HG02610 (cell line): ENCODE results near the gene GRHL3.

Experiments used
- ATAC-seq: cut with Tn5 transposase; IDR thresholded peaks from one replicate; pipeline ENCODE4 v1.9.1; 2021; ENCODE audit warnings: mild to moderate bottlenecking, moderate library complexity; ENCODE audit not compliant: unreplicated experiment

Gene GRHL3

DNA sequence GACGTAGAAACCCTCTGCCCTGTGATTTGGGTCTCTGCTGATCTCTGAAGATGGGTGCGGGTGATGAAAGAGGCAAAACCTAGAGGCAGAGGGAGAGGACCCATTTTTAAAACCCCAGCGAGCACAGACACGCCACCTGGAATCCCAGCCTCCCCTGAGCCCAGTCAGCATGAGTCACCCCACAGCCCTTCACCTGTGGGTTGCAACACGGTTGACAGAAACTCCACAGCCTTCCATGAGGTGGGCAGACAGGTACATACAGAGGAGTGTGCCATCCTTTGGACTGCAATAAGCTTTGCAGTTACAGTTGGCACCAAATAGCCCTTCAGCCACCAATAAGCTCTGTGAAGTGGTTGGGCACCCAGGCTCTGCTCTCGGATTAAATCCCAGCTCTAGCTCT, 2.1 kb upstream of the GRHL3 start:
- ATAC-seq, result no peak

DNA sequence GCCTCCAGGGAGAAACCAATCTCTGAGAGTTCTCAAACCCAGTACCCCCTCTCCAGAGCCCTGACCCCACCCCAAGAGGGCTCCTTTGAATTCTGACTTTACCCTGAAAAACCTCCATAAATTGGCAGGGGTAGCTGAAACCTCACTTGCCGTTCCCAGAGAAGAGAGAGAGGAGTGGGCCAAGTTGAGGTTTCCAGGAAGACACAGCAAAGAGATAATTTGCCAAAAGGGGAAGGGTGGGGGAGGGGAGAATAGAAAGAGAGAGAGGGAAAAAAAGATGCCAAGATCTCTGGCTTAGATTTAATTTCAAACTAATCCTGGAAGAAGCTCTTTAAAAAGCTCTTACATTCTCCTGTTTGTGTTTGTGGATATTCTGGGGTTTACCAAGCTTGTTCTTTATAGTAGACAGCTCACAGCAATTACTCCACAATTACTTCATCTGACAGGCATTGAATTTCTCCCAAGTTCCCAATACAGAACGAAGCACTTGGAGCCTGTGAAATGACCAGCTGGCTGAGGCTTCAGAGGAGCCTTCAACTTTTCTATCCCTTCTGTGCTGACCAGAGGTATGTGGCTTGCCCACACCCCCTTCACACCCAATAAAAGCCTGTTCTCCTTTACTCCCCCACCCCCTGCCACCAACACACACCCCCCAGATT, 1.1 kb upstream of the GRHL3 start:
- ATAC-seq, result no peak

DNA sequence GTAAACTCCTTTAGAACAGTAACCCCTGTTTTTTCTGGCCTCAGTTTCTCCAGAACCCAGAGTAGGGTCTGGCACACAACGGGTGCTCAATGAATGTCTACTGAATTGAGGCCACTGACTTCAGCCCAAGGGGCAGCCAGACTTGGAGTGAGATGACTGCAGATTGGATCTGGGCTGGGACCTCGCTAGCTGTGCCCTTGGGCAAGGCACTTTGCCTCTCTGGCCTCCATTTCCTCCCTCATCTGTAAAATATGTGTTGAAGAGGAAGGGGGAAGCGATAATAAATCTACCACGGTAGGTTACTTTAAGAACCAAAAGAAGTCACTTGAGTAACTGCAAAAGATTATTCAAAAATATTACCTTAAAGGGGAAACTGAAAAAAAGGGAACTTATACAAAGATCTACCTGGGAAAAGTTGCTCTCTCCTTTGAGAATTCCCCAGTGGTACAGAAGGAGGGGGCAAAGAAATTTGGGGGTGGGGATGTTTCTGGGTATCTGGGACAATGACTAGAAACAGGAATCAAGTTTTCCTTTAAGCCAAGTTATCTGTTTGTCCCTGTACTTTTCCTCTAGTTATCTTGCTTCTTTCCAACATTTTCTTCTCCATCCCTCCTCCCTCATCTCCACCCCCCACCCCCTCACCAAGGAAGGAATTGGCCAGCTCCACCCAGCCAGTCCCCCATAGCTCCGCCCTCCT, 394 bp upstream of the GRHL3 start:
- ATAC-seq, result no peak

DNA sequence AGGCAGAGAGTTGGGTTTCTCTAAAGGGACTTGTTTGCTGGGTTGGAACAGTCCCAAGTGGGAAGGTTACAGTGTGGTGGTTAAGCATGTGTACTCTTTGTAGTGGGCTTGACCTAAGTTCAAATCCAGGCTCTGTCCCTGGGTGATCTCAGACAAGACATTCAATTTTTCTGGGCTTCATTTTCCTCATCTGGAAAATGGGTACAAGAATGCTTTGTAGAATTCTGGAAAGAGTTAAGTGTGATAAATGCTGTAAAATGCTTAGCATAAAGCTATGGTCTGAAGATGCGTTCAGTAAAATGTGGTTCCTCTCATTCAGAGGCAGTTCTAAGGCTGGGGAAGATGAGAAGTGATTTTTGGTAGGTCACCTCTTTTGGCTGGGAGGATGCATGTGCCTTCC, 805 bp downstream of the GRHL3 start:
- no peak for ATAC-seq

DNA sequence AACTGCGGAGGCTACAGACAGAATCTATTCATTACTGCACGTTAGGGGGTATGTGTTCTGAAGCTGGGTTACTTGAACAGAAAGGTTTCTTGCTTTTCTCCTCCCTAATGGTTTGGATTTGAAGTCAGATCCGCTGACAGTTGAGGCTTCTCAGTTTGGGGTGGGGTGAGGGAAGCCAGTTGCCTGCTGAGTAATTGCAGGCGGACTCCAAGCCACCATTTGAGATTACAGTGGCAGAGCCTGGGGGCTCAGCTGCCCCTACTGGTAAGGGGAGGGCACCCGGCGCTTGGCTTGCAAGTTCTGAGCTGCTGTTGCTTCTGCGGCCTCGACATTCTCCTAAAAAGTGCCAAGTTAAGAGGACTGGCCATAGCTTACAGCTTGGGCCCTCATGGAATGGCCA, 2.0 kb downstream of the GRHL3 start:
- no peak for ATAC-seq

DNA sequence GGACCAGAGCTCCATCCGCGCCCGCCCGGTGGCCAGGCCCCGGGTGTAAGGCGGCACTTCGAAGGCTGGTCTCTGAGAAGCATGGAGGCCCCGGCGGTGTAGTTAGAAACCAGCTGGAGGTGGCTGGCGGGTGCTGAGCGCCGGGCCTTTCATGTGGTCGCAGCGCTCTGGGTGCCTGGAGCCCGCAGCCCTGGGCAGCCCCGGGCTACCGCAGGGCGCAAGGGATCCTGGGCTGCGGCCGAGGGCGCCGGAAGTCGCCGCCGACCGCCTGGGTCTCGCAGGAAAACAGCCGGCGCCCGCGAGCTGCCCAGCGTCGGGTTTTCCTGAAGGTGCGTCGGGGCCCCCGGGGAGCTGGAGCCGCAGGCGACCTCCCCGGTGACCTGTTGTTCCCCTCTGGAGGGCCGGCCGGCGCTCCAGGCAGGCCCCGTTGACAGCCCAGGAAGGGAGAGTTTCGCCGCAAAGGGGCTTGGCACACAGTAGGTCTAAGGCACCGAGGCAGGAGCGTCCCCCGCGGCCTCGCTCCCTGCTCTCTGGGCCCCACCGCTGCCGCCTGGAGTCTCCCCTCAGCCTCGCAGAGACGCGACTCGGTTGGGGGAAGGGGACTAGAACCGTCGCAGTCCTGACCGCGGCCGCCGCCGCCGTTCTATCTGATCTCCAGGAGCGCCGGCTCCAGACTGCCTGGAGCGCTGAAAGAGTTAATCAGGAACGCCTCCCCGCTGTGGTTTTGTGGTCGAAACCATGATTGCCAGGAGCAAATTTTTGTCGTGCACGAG, 2.7 kb downstream of the GRHL3 start:
- peak; percentile 69 for ATAC-seq

DNA sequence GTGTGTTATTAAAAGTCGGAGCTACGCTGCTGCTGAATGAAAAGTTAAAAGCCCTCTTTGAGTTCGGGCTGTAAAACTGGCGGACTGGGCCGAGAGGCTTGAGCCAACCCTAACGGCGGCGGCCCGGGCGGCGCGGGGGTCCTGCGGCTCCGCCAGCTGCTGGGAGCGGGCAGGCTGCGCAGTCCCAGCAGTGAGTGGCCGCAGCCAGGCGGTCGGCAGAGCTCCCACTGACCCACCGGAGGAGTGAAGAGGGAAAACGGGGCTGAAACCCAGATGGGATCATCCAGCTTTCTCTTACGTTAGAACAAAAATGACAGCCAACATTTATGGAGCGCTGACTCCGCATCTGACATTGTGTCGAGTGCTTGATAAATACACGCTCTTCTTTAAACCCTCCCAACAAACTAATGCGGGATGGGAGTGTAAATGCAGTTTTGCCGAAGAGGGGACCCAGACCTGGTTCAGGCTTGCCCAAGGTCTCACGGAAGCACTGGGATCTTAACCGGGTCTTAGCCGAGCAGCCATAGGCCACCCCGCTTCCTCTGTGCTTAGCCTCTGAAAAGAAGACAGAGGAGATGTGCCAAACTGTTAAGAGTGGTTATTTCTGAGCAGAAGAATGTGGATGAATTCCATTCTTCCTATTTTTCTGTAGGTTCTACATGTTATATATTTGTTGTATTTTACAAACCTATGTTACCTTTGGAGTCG, 3.5 kb downstream of the GRHL3 start:
- no peak for ATAC-seq

DNA sequence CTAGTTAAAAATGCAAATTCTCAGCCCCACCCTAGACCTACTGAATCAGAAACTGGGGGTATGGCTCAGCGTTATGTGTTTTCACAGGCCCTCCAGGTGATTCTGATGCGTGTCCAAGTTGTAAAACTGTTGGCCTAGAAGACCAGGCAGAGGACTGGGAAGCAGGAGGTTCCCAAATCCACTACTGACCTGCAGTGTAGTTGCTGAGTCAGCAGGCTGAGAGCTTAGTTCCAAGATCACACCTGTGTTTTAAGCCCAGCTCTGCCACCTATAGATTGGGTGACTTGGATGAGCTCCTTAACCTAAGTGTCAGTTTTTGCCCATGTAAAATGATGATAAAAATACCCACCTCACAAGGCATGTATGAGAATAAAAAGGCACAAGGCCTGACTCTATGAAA, 4.1 kb downstream of the GRHL3 start:
- ATAC-seq, result no peak

DNA sequence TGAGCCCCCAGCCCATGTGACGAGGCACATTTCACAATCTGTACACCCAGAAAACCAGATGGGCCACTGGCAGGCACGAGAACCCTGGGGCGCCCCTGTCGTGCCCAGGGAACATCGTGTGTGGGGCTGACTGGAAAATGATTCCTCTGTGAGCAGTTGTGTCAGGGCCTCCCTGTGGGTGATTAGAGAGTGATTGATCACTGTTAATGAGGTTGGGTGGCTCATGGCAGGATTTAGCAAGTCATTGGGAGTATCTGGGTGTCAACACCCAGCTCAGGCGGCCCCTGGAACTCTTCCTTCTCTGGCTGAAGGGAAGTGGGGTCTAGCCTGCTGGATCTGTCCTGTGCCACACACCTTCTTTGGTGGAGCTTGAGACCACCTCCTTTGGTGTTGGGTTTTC, 5.7 kb downstream of the GRHL3 start:
- ATAC-seq, result no peak

DNA sequence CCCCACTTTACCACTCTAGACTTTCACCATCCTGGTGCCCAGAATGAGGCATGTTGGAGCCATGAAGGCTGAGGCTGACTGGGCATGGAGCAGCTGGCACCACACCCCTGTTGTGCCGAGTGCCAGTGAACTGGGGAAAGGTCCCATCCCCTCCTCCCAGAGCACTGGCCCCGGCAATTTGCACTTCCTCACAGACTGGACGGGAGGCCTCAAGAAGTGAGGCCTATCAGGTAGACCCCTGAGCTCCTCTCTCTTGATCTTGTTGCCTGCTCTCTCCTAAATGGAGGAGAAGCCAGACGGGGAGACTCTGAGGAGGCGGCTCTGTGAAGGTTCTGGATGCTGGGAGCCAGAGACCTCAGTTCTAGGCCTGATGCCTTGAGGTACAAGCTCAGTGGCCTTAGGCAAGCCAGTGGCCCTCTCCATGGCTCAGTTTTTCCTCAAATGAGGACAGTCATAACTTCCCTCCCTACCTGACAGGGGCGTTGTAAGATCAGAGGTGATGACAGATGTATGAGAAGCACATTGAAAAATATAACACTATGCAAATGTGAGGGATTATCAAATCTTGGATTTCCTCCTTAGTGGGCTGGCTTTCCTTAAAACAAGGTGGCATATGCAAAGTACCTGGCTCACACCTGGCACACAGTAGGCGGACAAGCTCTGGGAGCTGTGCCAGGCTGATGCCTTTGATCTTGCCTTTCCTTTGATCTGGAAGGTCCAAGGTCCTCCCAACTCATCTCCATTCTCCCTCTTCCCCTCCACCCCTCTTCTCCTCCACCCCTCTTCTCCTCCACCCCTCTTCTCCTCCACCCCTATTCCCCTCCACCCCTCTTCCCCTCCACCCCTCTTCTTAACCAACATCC, 6.7 kb downstream of the GRHL3 start:
- ATAC-seq, result no peak

DNA sequence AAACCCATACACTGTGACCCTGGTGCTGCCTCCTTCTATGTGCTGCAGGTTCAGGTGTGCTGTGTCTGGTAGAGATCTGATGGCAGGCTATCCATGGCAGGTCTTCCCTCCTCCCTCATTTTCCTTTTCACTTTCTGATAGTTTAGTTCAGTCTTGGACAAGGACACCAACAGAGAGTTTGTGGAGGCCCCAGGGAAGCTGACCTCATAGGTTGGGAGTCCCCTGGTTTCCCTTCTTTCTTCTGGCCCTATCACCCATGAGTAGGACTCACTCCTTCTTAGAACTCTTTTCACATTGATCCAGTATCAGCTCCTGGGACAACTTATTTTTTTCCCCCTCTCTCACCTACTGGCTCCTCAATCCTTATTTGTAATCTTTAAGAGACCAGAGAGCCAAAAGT, 8.3 kb downstream of the GRHL3 start:
- ATAC-seq, result no peak

DNA sequence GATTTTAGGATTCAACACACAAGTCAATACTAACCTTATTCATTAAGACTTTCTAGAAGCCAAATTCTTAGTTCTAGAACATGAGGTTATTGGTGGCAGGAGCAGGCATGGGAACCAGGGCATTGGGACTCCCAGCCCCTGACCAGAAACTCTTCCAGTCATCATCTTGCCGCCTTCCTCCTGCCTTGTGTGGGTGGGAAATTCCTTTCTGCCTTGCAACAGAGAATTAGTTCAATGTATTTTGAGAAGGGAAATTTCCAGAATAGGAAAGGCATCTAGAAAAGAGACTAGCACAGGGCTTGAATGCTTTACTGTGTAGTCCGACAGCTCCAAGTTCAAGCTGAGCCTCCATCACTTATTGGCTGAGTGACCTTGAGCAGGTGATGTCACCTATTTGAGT, 8.7 kb downstream of the GRHL3 start:
- no peak for ATAC-seq

DNA sequence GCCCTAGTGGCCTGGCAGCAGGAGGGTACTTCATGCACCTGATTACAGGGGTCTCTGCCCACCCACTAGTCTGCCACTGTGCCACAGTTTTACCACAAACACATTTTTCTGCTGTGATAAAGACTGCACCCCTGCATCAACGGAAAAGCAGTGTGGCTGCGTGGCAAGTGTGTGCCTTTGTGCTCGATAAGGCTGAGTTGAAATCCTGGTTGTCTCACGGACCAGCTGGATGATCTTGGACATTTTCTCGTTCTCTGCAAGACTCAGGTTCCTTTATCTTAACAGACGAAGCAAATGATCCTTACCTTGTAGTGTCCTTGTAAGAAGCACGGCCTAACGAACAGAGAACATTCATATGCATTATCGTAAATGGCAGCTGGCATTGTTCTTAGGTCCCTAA, 10.2 kb downstream of the GRHL3 start:
- no peak for ATAC-seq

DNA sequence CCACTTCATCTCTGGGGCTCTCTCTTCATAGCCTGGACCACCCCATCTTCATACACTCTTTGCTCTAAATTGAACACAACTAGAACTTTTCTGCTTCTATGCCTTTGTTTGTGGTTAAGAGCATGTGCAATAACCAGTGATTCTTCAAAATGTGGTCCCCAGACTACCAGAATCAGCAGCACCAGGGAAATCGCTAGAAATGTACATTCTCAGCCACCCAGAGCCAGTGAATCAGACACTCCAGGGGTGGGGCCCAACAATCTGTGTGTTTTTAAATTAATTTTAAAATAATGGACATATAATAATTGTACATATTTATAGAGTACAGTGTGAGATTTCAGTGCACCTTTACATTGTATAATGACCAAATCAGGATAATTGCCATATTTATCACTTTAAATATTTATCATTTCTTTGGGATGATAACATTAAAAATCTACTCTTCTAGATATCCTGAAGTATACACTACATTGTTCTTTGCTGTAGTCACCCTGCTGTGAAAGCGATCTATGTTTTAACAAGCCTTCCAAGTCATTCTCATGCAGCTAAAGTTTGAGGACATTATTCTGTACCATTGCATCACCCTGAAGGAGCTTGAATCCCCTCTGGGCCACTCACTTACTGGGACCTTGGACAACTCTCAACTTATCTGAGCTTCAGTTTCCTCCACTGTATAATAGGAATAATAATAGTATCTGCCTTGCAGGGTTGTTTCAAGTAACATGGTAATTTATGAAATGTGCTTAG, 10.8 kb downstream of the GRHL3 start:
- ATAC-seq, result no peak

DNA sequence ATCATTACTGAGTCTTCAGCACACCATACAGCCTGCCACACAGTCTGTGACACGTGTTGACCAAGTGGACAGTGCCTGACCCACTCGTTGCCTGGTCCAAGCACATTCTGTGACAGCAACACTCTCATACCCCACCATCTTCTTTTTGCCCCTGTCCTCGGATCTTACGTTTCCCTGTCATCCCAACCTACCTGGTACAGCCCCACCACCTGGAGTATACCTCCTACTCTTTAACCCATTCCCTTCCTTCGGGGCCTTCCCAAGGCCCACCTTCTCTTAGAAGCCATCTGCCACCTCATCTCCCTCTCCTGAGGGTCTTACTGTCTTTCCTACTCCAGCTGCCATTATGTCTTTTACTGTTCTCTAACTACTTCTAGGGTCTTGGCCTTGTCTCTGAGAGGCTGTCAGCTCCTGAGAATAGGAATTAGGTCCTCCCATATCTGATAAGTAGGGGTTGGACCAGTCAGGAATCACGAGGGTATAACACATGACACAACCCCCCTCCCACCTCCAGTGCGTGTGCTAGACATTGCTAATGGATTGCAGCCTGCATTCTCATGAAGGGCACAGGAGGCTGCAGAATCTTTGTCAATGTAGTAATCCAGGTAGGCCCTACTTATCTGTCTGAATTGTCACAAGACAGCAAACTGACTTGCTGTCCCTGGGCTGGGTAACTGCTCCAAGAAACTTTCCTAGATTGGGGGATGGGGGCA, 13.0 kb downstream of the GRHL3 start:
- no peak for ATAC-seq

DNA sequence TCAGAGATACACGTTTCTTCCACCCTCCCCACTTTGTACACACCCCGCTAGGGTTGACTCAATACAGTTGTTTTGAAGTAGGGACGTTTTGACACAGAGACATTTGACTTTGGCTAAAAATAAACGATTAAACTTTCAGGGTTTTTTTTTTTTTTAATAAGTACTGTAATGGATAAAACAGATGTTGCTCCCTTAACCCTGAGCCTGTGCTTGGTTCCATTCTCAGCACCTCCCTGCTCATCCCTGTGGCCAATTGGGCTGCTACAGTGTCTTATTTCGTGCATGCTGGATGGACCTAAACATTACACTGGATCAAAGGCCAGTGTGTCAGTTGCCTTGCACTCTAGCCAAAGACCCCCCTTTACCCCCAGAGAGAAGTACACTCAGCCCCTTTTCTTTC, 16.9 kb downstream of the GRHL3 start:
- ATAC-seq, result no peak

DNA sequence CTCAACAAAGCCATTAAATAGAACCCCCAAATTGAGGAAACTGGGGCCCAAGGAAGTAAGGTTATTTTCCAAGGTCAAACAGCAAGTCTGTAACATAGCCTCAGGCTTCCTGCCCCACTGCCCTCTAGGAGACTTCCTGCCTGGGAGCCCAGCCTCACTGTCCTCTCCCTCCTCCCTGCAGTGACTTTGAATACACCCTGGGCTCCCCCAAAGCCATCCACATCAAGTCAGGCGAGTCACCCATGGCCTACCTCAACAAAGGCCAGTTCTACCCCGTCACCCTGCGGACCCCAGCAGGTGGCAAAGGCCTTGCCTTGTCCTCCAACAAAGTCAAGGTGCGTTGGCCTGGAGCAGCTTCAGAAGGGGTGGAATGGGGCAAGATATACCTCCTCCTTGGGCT, 18.3 kb downstream of the GRHL3 start:
- no peak for ATAC-seq

DNA sequence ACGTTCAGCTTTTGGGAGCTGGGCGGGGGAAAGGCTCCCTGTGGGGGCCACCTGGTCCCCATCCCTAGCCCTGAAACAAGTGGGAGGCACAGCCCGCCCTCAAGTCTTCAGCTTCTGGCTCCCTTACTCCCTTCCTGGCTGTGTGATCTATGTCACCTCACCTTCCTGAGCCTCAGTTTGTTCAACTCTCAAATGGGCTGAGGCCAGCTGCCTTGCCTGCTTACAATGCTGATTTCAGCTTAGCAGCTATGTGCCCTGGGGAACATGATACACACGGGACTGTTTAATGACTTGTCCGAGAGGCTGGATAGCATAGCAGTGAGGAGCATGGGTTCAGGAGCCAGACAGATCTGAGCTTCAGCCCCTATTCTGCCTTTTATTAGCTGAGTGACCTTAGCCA, 19.3 kb downstream of the GRHL3 start:
- ATAC-seq, result no peak

DNA sequence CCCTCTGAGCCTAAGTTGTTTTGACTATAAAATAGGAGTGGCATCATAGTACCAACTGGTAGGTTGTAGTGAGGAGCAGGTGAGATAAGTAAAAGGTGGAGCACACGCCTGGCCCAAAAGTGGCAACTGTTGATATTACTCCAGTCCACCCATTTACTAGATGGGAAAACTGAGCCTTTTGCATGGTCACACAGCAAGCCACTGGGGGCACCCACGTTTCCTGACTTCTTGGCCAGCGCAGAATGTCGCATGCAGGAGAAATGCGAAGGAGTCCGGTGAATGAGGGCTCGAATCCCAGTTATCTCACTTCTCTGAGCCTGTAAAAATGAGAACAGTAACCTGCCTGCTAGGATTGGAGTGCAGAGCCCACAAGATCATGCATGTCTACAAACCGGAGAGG, 20.8 kb downstream of the GRHL3 start:
- ATAC-seq, result no peak
